Frontal cortex (tissue), 4 donors: ENCODE data around the gene BABAM2. TPM values are rescaled to one million over a fixed set of nuclear protein-coding genes. Genes with fewer than 3 reads are reported as not detected.
A peak's percentile ranks its signal among the peaks of the same experiment; 100 is the strongest.

ENCODE experiments used
- DNase-seq, 2 donors: peaks; one replicate each; pipeline ENCODE4 v3.0.0; 2012; ENCODE audit warnings: low spot score in 2 of 2
- FAIRE-seq: peaks from 2 replicates; lab custom pipeline; 2012; peaks lifted over from hg19 to GRCh38; lab: Jason Lieb, UNC
- total RNA-seq: library from RNA; depleted of rRNA; stranded (reverse); fragments of >200 nt; gene quantifications from one replicate; pipeline ENCODE4 v1.2.3, GENCODE V29; 2014
- donor health status: control.
- donor health status: control.
- donor health status: control.

The BABAM2 gene
- total RNA-seq, 1 donor from 2014 or later = 14.7 TPM

DNA sequence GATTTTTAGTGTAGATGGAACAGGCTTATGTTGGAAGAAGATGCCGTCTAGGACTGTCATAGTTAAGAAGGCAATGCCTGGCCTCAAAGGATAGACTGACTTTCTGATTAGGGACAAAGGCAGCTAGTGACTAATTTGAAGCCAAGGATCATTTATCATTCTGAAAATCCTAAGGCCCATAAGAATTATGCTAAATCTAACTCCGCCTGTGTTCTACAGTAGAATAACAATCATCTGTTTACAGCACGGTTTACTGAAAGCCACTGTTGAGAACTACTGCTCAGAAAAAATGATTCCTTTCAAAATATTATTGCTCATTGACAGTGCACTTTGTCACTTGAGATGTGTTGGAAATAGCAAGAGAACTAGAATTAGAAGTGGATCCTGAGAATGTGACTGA lies 44.5 kb downstream of the BABAM2 start:
- DNase-seq = no peak
- no peak for FAIRE-seq

DNA sequence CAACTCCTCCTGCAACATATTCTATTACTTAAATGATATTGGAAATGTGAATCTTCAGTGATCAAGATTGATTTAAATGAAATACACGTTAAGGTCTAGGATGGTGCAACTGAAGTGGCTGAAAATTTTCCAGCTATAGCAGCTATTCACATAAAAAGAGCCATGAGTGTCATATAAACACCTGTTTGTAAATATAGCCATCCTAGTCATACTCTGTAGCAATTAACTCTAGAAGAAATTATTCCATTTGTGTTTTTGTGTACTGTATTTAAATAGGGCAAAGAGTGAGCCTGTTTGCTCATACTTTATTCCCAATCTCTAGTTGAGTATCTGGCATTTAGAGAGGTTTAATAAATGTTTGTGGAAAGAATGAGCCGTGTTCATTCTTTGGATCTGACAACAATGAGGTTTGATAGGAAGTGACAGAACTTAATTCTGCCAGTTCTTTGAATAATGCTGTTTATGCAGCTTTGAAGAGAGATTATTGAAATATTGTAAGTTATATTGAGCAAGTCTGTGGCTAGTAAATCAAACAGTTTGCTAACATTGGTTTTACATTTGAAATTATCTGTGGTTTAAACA lies 49.7 kb downstream of the BABAM2 start:
- FAIRE-seq (no peak), DNase-seq (no peak)

DNA sequence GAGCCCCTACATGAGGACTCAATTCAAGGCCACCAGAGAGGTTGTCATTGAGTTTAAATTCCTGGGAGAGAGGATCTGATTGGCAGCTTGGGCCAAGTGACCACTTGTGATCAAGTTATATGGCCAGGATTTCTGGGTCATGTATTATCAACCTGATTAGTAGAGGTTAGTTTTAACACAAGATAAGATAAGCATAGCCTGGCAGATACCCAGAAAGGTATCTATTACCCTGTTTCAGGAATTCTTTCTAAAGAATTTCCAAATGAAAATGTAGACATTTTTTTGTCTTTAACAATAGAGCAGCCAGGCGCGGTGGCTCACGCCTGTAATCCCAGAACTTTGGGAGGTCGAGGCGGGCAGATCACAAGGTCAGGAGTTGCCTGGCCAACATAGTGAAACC lies 50.5 kb downstream of the BABAM2 start:
- DNase-seq = no peak
- no peak for FAIRE-seq

DNA sequence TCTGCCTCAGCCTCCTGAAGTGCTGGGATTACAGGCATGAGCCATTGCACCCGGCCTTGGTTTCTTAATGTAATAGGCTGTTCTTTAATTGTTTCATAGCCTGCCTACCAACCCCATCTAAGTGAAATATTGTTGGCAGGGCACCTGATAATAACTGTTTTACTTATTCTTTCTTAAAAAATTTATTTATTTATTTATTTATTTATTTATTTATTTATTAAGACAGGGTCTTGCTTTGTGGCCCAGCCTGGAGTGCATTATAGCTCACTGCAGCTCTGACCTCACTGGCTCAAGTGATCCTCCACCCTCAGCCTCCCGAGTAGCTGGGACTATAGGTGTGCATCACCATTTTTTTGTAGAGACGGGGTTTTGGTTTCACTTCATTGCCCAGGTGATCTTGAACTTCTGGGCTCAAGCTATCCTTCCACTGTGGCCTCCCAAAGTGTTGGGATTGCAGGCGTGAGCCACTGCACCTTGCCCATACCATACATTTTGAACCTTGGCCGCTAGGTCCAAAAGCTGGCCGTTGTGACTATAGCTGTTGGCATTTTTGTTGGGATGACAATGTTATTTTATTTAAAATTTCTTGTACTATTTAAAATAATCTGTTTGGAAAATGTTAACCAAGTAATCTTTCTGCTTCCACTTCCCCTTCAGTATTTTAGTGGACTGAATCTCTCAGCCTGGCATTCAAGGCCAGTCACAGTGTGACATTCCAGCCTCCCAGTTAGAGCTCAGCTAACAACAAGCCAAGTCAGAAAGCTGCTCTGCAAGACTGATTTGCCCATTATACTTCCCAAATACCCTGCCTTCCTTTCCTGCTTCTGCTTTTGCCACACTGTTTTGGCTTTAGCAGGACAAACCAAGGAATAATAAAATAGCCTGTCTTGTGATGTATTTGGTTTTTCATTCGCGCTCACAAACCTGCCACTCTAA lies 52.4 kb downstream of the BABAM2 start:
- FAIRE-seq = no peak
- DNase-seq = no peak

DNA sequence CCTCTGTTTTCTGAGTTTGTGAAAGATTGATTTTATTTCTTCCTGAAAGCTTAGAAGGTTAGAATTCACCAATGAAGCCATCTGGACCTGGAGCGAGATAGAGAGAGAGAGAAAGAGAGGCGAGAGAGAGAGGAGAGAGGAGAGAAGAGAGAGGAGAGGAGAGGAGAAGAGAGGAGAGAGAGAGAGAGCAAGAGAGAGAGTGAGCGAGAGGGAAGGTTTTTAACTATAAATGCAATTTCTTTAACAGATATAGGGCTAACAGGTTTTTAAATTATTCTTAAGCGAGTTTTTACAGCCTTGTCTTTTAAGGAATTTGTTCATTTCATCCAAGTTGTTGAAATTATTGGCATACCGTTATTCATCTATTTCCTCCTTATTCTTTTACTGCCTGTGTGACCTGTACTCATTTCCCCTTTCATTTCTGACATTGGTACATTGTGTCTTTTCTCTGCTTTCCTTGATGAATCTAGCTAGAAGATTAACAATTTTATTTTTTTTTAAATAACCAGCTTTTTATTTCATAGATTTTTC lies 56.1 kb downstream of the BABAM2 start:
- FAIRE-seq = peak; percentile 53
- no peak for DNase-seq

DNA sequence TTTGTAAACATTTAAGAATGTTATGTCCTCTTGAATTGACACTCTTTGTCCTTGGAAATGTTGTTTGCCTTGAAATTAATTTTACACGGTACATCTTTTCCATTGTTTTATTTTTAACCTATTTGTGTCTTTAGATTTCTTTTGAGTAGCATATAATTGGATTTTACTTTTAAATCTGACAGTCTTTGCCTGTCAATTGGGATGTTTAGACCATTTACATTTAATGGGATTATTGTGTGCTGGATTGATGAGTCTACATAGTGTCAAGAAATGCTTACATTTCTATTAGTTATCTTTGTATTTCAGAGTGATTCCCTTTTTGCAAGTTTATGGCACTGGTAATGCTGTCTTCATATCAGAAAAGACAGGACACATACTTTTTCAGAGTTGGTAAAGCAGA lies 61.5 kb downstream of the BABAM2 start:
- no peak for FAIRE-seq
- no peak for DNase-seq

DNA sequence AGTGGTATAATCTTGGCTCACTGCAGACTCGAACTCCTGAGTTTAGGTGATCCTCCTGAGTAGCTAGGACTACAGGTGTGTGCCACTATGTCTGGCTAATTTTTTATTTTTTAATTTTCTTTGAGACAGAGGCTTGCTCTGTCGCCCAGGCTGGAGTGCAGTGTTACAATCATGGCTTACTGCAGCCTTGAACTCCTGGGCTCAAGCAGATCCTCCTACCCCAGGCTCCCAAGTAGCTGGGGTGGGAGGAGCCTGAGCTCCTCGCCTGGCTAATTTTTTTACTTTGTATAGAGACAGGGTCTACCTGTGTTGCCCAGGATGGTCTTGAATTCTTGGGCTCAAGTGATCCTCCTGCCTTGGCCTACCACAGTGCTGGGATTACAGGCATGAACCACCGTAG lies 62.5 kb downstream of the BABAM2 start:
- DNase-seq = no peak
- FAIRE-seq = no peak

DNA sequence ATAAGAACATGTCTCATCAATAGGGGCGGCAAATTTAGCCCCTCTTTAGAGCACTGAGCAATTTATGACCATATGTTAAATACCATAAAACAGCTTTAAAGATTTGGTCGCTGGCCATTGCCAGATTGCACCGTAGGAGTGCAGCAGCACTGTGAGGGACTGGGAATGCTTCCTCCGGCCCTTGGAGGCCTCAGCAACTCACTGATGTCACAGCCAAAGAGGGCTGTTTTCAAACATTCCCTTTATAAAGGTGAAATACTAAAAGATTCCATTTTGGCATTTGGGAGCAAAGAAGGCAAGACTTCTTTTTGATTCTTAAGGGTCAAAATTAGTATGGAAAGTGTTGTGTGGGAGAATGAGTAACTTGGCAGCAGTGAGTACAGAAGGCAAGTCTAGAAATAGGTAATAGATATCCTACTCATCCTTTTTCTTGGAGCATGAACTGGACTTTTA lies 63.7 kb downstream of the BABAM2 start:
- DNase-seq (no peak), FAIRE-seq (no peak)

DNA sequence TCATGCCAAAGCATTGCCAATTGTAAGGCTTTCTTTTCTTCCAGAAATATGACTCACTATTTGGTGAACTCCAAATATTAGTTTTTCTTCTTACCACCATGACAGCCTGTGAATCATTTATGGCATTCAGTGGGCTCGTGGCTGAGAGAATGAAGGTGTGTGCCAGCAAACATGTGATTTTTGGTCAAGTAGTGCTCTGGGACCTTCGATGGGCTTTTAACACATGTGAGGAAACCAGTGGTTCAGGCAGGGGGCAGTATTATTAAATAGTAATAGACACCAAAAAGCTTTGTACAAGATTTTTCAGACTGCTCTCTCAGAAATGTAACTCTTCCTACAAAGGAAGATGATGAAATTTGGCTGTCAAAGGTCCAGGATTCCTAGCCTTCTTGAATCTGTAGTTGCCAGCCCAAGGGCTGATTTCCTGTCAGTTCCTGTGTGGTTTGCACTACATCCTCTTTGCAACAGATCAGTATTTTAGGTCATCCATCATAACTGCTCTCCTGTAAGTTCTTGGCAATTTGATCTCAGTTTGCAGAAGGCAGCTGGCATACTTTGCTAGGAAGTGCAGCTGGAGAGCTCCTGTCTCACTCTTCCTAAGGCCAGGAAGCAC lies 64.3 kb downstream of the BABAM2 start:
- FAIRE-seq (no peak), DNase-seq (no peak)

DNA sequence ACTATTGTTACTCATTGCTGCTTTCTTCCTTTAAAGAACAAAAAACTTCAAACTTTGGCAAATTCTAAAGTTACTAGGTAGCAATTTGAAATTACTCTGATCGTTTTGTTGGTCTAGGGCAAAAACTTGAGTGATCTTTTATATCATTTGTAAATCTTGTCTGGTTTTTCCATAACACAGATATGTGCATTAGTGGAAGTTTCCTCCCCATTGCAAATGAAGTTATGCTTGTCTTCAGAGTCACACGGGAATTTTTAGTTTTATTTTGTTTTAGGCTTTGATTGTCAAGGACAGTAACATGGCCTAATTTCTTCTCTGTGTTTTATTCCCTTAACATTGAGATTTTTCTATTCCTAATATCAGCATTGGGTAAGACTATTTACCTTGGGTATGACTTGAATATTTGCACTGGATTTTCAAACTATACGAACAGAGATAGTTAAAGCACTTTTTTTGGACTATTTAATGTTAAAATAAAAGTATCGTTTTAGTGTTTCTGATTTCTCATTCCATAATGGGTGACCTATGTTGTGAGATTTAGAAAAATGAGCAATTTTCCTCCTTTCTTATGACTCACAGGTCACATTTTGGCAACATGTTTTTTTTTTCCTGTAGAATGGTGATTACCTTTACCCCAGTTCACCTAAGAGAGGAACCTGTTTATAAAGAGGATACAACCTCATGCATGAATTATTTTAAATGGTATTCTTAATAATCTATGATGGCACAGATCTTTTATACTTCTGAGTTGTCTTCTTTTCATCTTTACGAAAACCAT lies 65.0 kb downstream of the BABAM2 start:
- DNase-seq = no peak
- no peak for FAIRE-seq

DNA sequence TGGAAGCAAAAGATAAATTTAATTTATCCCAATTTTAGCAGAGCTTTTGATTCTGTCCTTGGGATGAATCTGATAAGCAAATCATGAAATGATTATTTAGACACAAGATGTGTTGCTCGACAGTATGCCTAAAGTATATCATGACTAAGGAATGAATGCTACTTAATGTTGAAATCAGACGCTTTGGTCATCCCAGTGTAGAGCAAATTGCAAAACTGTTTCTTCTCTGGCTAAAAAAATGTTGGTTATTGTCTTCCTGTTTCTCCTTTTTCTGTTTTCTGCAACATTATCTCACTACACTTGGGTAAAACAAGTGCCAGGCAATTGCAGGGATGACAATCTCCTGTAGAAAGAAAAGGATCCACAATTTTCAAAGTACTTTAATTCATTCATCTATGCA lies 66.4 kb downstream of the BABAM2 start:
- DNase-seq = no peak
- no peak for FAIRE-seq

DNA sequence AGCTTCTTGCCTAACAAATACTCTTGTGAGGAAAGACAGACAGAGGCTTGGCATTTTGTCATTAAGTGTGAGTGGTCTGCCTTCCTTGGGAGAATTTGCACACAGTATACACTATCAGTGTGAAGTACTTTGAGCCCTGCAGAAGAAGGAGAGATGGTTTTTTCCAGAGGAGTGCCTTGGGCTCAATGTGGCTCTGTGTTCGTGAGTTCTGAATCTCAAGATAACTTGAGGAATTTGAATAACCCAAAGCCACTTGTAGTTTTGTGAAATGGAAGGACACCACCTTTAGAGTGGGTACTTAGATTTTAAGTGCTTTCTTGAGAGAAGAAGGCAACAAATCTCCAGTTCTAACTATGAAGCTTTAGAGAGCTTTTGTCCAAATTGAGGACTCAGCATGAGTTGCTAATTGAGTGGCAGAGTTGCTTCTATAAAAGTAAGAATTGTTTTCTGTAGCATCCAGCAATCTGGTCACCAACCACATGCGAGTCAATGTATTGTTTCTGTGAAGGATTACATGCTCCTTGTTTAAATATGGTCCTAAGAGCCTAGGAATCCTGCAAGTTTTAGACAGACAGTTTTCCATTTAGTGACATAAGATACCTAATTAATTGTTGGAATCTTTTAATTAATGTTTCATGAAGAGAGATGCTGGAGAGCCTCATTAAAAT lies 68.3 kb downstream of the BABAM2 start:
- no peak for FAIRE-seq

DNA sequence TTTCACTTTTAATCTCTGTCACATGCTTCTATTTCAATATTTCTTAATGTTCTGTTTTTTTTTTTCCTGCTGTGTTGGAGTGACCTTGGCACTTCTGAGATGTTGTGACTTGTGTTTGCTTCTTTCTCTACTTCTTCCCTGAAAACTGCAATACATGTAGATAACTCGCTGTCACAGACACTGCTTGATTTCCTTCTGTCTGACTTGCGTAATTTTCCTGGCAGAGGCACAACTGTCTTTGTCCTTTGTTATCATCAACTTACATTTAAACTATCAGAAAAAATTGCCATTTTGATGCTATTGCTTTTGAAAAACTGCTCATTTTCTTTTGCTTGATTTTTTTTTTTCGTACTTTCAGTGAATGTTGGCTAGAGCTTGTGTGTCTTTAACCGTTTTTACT lies 69.0 kb downstream of the BABAM2 start:
- no peak for FAIRE-seq
- DNase-seq = peak in 1 of 2 donors; percentile 6

More for the DNA sequence above, 68.3 kb downstream of the BABAM2 start:
- no peak for DNase-seq

DNA sequence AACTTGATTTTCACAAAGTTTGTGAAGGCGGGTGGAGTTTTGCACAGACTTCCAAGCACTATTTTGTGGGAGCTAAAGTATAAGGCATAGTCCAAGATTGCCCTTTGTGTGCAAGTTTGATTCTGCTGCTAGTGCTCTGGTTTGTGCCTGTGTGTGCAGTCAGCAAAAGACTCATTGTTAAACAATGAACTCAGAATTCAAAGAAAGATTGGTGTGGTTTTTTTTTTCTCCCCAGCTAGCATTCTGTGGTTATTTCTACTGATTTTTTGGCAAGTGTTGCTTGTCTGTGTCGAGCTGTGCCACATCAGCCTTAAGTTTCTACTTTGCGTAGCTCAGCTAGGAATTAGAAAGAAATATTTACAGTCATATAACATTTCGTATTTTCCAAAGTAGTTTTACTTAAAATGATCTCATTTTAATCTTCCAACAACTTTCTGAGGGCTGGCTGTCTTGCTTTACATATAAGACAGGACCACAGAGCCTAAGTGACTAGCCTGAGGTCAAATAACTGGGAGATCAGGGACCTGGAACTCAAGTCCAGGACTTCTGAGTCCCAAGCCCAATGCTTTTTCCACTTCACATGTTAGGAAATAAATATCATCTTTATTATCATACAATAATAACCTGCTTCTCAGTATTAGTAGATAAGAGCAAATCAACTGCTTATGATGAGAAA lies 69.8 kb downstream of the BABAM2 start:
- no peak for DNase-seq
- FAIRE-seq = no peak

DNA sequence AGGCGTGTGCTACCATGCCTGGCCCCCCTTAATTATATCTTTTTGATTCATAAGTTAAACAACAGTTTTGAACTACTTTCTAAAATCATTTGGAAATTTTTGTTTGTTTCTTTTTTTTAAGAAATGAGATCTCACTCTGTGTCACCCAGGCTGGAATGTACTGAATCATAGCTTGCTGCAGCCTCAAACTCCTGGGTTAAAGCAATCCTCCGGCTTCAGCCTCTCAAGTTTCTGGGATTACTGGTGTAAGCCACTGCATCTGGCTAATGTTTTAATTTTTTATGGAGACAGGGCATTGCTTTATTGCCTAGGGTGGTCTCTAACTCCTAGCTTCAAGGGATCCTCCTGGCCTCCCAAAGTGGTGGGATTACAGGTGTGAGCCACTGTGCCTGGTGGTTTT lies 71.5 kb downstream of the BABAM2 start:
- DNase-seq (no peak), FAIRE-seq (no peak)

DNA sequence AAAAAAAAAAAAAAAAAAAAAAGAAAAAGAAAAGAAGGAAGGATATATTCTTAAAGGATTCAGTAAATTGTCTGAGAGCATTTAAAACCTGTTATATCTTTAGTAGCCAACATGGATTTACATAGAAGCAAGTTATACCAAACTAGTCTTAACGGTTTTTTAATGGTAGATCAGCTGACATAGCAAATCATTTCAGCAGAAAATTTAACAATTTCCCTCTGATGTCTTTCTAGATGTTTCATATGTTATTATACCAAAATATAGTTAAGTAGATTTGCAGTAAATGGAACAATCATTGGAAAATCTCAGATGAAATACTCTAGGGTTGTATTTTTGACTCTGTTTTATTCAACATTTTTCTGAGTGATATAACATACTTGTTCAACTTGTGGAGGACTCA lies 72.9 kb downstream of the BABAM2 start:
- DNase-seq (no peak), FAIRE-seq (no peak)

DNA sequence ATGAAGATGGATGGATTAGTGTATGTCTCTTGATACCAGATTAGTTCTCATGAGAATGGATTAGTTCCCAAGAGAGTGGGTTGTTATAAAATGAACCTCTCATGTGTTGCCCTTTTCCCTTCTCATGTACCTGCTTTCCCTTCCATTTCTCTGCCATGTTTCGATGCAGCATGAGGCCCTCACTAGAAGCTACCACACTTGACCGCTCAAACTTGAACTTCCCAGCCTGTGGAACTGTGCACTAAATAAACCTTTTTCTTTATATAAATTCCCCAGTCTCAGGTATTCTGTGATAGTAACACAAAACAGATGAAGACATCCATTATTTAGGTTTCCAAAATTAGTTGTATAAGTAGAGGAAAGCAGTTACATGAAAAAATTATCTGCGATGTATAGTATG lies 73.5 kb downstream of the BABAM2 start:
- DNase-seq = no peak
- FAIRE-seq = no peak

DNA sequence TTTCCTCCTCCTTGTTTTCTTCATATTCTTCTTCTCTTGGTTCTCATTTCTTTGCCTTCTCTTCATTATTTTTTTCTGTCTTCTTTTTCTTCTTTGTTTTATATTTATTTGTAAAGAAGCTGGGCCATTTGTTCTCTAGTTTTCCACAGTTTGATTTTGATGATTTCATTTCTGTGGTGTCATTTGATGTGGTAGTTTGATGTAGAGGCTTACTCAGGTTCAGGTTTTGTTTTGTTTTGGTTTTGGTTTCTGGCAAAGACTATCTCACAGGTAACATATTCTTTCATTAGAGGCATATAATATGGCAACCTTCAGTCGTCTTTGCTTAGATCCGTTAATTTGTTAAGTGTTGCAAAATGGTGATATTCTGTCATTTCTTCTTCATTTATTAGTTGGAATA lies 75.3 kb downstream of the BABAM2 start:
- DNase-seq (no peak), FAIRE-seq (no peak)

DNA sequence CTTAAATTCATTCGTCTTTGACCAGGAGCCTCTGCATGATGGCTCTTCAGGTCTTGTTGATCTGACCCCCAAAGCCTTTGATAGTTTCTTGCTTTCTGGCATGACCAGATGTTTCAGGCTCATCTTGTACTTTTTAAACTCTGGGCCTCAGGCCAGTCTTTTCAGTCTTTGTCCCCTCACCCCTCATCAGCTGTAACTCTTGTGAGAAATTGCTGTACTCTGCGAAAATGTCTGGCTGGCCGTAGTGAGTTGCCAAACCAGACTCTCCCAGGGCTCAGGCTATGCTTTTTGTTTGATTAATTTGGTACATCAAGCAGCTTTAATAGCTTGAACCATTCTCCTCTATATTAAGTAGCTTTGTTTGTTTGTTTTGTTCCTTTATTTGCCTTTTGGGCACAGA lies 75.9 kb downstream of the BABAM2 start:
- FAIRE-seq (no peak), DNase-seq (no peak)
